Stimulated activated naive B cell treated with anti-CD40 and anti-IgM and Interleukin-4, amounts not matched to agents 10 μg/mL and 1 μg/mL and 100 μg/mL, for 72 hours (primary cell): Measurements from ENCODE around the gene VTA1.

Source experiments
- ATAC-seq, 2 donors: fragments of 150-1000 bp; cut with Tn5 transposase; replicated peaks; 2 replicates each; pipeline ENCODE4 v1.10.0; 2021; ENCODE audit warnings: moderate library complexity in 1 of 2
- DNase-seq: peaks from one replicate; pipeline ENCODE4 v3.0.0; 2021
- H3K27ac Mint-ChIP-seq: one replicate; pipeline ENCODE4 v1.8.0; 2022; ENCODE audit warnings: mild to moderate bottlenecking, mixed read lengths
- H3K27me3 Mint-ChIP-seq, 2 donors: one replicate each; pipeline ENCODE4 v1.8.0; 2022; ENCODE audit warnings: mixed read lengths in 2 of 2
- H3K36me3 Mint-ChIP-seq, 2 donors: one replicate each; pipeline ENCODE4 v1.8.0; 2022; ENCODE audit warnings: mixed read lengths in 2 of 2, mild to moderate bottlenecking in 1 of 2
- H3K4me1 Mint-ChIP-seq, 2 donors: one replicate each; pipeline ENCODE4 v1.8.0; 2022; ENCODE audit warnings: mixed read lengths in 2 of 2, mild to moderate bottlenecking in 1 of 2
- H3K4me3 Mint-ChIP-seq, 2 donors: one replicate each; pipeline ENCODE4 v1.8.0; 2022; ENCODE audit warnings: mild to moderate bottlenecking in 2 of 2, mixed read lengths in 2 of 2, moderate library complexity in 1 of 2
- H3K9me3 Mint-ChIP-seq, 2 donors: one replicate each; pipeline ENCODE4 v1.8.0; 2022; ENCODE audit warnings: mixed read lengths in 2 of 2, mild to moderate bottlenecking in 1 of 2

VTA1 gene

DNA sequence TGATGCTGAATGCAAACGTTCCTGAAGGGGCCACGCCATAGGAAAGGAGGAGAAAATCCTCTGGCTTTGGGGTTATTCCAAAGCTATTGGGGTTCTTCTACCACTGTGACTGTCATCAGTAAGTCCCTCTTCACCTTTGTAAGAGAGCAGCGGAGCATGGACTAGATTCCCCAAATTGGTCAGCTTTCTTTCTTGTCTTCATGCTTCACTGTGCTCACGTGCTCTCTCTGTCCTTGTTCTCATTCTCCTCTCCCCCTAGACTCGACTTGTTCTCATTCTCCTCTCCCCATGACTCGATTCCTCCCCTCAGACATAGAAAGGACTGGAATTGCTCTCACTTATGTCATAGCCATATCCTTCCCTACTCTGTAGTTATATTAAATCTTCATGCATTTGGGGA, 99.9 kb downstream of the VTA1 start:
- ATAC-seq (peak in 1 of 2 donors; percentile 31), DNase-seq (no peak)
- Mint-ChIP-seq H3K4me1 (no peaks in the 10 kb centered on the region), H3K9me3 (no peaks in the 10 kb centered on the region), H3K4me3 (no peak overlapping the region), H3K27ac (no peak overlapping the region), H3K36me3 (no peaks in the 10 kb centered on the region), H3K27me3 (no peaks in the 10 kb centered on the region)

DNA sequence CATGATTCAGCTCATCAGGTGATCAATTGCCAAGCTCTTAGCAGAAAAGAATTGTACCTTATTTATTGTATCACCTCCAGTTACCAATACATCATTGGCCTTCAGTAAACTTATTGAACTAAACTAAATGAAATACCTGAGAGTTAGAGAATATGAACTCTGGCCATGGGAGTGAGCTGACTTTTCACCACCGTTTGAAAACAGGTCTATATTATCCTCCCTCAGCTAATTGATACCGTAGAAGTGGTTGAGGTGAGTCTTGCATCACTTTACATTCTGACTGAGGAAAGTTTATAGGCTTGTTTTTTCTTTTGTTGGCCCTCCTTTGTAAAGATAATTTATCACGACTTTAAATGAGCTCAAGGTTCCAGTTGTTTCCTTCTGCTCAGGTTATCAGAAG, 102.2 kb downstream of the VTA1 start:
- ATAC-seq: no peak

DNA sequence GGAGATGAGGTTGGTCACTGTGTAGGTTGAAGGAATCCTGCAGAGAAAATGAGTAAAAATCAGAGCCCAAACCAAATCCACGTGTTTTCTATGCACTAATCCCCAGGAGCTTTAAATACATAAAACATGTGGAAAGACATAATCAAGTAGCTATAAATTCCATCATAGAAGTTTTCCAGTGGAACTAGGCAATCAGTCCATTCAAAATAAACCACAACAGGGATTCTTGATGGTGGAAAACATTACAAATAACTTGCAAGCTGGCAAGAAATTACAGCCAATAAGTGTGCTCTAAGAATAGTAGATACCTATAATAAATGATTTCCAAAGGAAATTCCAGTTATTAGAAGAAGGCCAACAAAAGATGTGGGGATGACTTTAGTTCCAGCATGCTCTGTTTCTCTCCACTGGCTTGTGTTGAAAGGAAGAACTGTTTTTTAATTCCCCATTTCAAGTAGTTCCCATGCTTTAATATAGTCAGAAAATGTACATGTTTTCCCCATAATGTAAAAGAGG, 104.9 kb downstream of the VTA1 start:
- H3K27me3 Mint-ChIP-seq: no peaks in the 10 kb centered on the region
- no peaks in the 10 kb centered on the region for H3K4me1 Mint-ChIP-seq
- H3K4me3 Mint-ChIP-seq: no peak overlapping the region
- DNase-seq (no peak), ATAC-seq (no peak)
- no peaks in the 10 kb centered on the region for H3K9me3 Mint-ChIP-seq
- no peaks in the 10 kb centered on the region for H3K36me3 Mint-ChIP-seq
- H3K27ac Mint-ChIP-seq: no peak overlapping the region

More for the DNA sequence above, 102.2 kb downstream of the VTA1 start:
- no peak for DNase-seq
- no peaks in the 10 kb centered on the region for H3K36me3 Mint-ChIP-seq
- H3K27ac Mint-ChIP-seq: no peak overlapping the region
- H3K9me3 Mint-ChIP-seq: no peaks in the 10 kb centered on the region
- no peak overlapping the region for H3K4me3 Mint-ChIP-seq
- H3K27me3 Mint-ChIP-seq: no peaks in the 10 kb centered on the region
- H3K4me1 Mint-ChIP-seq: no peaks in the 10 kb centered on the region

DNA sequence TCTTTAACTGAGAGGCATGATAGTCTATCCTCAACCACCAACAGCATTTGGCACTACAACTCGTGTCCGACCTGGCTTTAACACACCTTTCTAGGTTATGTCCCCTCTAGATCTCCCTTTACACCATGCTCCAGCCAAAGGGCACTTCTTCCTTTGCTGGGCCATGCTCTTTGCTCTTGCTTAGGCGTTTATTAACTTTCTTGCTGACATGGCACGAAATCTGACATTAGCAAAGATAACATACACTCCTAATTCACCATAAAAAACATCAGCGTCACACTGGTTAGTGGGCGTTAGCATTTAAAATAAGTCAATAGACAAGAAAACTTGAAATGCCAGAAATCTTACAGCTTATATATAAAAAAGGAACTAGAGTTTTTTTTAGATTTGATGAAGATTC, 107.5 kb downstream of the VTA1 start:
- Mint-ChIP-seq H3K4me3 (no peak overlapping the region), H3K4me1 (no peaks in the 10 kb centered on the region), H3K9me3 (no peaks in the 10 kb centered on the region), H3K36me3 (no peaks in the 10 kb centered on the region), H3K27me3 (no peaks in the 10 kb centered on the region), H3K27ac (no peak overlapping the region)
- ATAC-seq (no peak), DNase-seq (no peak)

DNA sequence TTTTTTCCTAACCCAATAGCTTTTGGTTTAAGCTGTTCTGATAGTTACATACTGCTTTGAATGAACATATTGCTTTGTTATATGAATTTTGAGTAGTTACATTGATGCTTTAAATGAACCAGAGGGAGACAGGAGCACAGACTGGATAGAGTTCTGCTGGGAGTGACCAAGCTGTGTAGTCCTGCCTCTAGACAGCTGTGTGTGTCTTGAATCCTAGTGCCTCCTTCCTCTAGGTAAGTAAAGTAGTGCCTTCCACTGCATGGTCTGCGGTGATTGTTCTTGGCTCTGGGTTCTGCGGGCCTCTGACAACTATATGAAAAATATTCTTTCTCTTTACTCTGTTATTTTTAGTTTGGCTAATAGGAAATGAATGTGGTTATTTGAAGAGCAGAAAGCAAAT, 108.7 kb downstream of the VTA1 start:
- Mint-ChIP-seq H3K27me3 (no peaks in the 10 kb centered on the region), H3K4me1 (no peaks in the 10 kb centered on the region), H3K4me3 (no peak overlapping the region), H3K9me3 (no peaks in the 10 kb centered on the region), H3K36me3 (no peaks in the 10 kb centered on the region), H3K27ac (no peak overlapping the region)
- DNase-seq (no peak), ATAC-seq (no peak)

DNA sequence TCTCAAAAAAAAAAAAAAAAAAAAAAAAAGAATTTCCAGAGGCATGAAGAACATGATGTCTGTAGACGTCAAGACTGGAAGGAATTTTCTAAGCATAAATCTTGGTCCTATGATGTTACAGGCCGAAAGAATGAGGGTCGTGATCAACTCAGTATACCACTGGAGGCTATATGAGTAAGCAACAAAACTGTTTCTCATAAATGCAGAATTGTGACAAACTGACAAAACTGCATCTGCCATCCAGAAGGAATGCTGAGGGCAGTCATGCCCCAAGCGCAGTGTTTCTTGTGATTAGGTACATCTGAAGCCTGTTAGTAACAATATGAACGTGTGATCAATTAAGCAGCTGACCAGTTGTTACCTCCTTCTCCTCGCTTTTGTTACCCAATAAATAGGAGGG, 111.2 kb downstream of the VTA1 start:
- peaks cover 0 to 3% of the 10 kb centered on the region in 2 donors for H3K9me3 Mint-ChIP-seq
- H3K27ac Mint-ChIP-seq: no peak overlapping the region
- H3K27me3 Mint-ChIP-seq: no peaks in the 10 kb centered on the region
- DNase-seq (no peak), ATAC-seq (no peak)
- H3K4me1 Mint-ChIP-seq: no peaks in the 10 kb centered on the region
- no peak overlapping the region for H3K4me3 Mint-ChIP-seq
- no peaks in the 10 kb centered on the region for H3K36me3 Mint-ChIP-seq

DNA sequence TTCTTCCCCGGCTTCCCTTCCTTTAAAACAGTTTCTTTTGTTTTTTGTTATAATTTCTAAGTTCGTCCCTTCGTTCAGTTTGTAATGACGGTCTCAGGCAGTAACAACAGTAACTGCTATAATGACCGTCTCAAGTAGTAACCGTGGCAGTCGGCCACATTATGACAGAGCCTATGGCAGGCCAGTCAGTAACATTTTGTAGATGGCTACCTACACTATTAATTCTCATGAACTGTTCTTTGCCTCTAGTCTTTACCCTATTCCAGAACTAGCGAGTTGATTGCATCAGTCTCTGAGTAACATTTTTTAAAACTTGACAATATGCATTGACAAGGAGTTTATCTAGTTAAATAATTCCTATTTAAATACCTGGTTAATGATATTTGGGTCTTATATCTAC, 111.7 kb downstream of the VTA1 start:
- H3K27ac Mint-ChIP-seq: no peak overlapping the region
- H3K9me3 Mint-ChIP-seq: peaks cover 0 to 3% of the 10 kb centered on the region in 2 donors
- no peaks in the 10 kb centered on the region for H3K4me1 Mint-ChIP-seq
- no peaks in the 10 kb centered on the region for H3K36me3 Mint-ChIP-seq
- DNase-seq (no peak), ATAC-seq (no peak)
- no peaks in the 10 kb centered on the region for H3K27me3 Mint-ChIP-seq
- H3K4me3 Mint-ChIP-seq: no peak overlapping the region

DNA sequence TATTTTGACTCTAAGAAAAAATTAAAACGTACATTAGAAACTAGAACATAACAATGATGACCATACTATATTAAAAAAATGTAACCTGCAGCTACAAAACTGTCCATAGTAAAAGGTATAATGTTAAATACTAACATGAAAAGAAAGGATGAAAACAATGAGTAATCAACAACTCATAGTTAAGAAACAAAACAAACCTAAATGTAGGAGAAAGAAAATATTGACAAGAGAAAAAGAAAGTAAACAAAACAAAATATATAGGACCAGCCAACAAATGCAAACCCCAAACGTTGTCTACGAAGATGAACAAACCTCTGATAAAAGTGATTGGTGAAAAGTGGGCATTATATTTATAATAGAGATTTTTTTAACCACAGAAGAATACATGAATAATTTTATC, 113.7 kb downstream of the VTA1 start:
- Mint-ChIP-seq H3K27ac (no peak overlapping the region), H3K9me3 (peaks cover 0 to 3% of the 10 kb centered on the region in 2 donors), H3K27me3 (no peaks in the 10 kb centered on the region), H3K36me3 (no peaks in the 10 kb centered on the region), H3K4me3 (no peak overlapping the region), H3K4me1 (no peaks in the 10 kb centered on the region)
- DNase-seq: no peak
- ATAC-seq: no peak

DNA sequence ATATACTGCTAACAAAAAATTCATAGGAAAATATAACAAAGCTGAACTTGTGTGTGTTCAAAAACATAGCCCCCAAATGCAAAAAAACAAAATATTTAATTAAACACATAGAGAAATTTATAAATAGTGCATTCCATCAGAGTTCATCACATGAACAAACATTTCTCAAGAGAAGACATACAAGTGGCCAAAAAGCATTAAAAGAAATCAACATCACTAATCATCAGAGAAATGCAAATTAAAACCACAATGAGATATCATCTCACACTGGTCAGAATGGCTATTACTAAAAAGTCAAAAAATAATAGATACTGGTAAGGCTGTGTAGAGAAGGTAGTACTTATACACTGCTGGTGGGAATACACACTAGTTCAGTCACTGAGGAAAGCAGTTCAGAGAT, 115.2 kb downstream of the VTA1 start:
- Mint-ChIP-seq H3K36me3 (no peaks in the 10 kb centered on the region), H3K27me3 (no peaks in the 10 kb centered on the region), H3K27ac (no peak overlapping the region), H3K4me3 (no peak overlapping the region), H3K4me1 (no peaks in the 10 kb centered on the region), H3K9me3 (peaks cover 0 to 3% of the 10 kb centered on the region in 2 donors)
- DNase-seq: no peak
- ATAC-seq: no peak

DNA sequence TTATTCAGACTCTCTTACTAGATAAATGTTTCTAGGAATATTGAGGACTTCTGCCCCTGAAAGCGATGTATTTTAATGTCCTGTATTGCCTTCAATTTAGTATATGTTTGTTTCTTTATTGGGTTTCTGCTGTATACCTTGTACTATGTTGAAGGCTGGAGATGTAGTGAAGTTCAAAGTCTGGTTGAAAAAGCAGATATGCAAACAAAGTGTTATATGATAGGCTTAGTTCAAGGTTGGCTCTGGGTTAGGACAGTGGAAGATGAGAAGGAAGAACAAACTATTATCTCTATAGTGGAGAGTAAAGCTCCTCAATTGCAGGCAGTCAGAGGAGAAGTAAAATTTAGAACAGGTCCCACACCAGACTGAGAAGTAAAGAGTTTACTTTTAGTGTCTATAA, 118.4 kb downstream of the VTA1 start:
- peaks cover 0 to 4% of the 10 kb centered on the region in 2 donors for H3K27me3 Mint-ChIP-seq
- H3K4me3 Mint-ChIP-seq: no peak overlapping the region
- no peaks in the 10 kb centered on the region for H3K36me3 Mint-ChIP-seq
- no peak for DNase-seq
- no peaks in the 10 kb centered on the region for H3K4me1 Mint-ChIP-seq
- no peak for ATAC-seq
- H3K27ac Mint-ChIP-seq: no peak overlapping the region
- peaks cover 0 to 3% of the 10 kb centered on the region in 2 donors for H3K9me3 Mint-ChIP-seq

DNA sequence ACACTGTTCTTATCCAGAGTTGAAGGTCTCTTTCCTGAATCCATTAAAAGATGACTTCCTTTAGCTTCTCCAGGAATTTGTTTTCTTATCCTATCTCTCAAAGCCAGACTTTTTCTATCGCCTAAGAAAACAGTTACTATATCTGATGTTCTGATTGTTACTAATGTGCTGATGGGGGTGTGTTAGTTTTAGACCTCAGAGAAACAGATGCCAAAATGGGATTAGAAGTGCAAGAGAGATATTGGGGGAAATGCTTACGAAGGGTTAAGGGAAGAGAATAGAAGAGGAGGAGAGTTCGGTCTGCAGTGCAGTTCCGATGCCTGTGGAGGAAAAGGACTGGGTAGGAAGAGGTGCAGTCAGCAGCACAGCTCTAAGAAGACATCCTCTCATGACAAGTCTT, 119.0 kb downstream of the VTA1 start:
- Mint-ChIP-seq H3K27me3 (peaks cover 0 to 4% of the 10 kb centered on the region in 2 donors), H3K9me3 (peaks cover 0 to 3% of the 10 kb centered on the region in 2 donors), H3K4me1 (no peaks in the 10 kb centered on the region), H3K27ac (no peak overlapping the region), H3K4me3 (no peak overlapping the region), H3K36me3 (no peaks in the 10 kb centered on the region)
- ATAC-seq (no peak), DNase-seq (no peak)

DNA sequence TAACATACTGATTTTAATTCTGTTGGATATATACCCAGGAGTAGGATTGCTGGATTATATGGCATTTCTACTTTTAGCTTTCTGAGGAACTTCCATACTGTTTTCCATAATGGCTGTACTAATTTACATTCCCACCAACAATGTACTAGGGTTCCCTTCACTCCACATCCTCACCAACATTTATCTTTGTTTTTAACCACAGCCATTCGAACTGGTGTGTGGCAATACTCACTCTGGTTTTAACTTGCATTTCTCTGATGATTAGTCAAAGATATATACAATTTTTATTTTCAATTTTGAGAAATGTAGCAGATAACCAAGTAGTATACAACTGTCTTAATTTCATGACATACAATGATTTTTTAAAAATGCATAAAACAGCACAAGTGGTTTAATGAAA, 124.4 kb downstream of the VTA1 start:
- H3K36me3 Mint-ChIP-seq: no peaks in the 10 kb centered on the region
- no peaks in the 10 kb centered on the region for H3K4me1 Mint-ChIP-seq
- DNase-seq (no peak), ATAC-seq (no peak)
- H3K4me3 Mint-ChIP-seq: no peak overlapping the region
- peaks cover 0 to 4% of the 10 kb centered on the region in 2 donors for H3K27me3 Mint-ChIP-seq
- peak overlapping the region; percentile 25 for H3K27ac Mint-ChIP-seq
- H3K9me3 Mint-ChIP-seq: no peaks in the 10 kb centered on the region
